Loucy (cell line): Measurements from ENCODE around the gene PDE4D.

Experiments
- H2AFZ ChIP-seq: fragments of 200-600 bp; sonication (generic); 2 replicates; pipeline ENCODE4 v1.6.0; 2016; ENCODE audit warnings: antibody characterized with exemption, mild to moderate bottlenecking, low read length, moderate library complexity
- H3F3A ChIP-seq: fragments of 200-600 bp; 2 replicates; pipeline ENCODE4 v1.6.0; 2016; ENCODE audit warnings: antibody characterized with exemption, low read depth, mild to moderate bottlenecking
- H3K27me3 ChIP-seq: fragments of 200-600 bp; sonication (generic); 2 replicates; pipeline ENCODE4 v1.6.1; 2014; ENCODE audit warnings: low read length, mild to moderate bottlenecking; ENCODE audit not compliant: insufficient read depth, poor library complexity, severe bottlenecking
- H3K36me3 ChIP-seq: fragments of 200-600 bp; sonication (generic); 2 replicates; pipeline ENCODE4 v1.6.1; 2016; ENCODE audit warnings: low read length; ENCODE audit not compliant: insufficient read depth
- H3K4me1 ChIP-seq: fragments of 200-600 bp; sonication (generic); 2 replicates; pipeline ENCODE4 v1.5.1; 2014; ENCODE audit warnings: low read length, mild to moderate bottlenecking; ENCODE audit not compliant: insufficient read depth, poor library complexity, severe bottlenecking
- H3K4me2 ChIP-seq: fragments of 200-600 bp; sonication (generic); 2 replicates; pipeline ENCODE4 v1.6.0; 2014; ENCODE audit warnings: antibody characterized with exemption, low read length, low read depth, mild to moderate bottlenecking; ENCODE audit not compliant: poor library complexity, severe bottlenecking
- H3K4me3 ChIP-seq: fragments of 200-600 bp; sonication (generic); 2 replicates; pipeline ENCODE4 v1.5.1; 2014; ENCODE audit warnings: low read length, mild to moderate bottlenecking, mixed read lengths; ENCODE audit not compliant: poor library complexity, severe bottlenecking
- H3K79me2 ChIP-seq: fragments of 200-600 bp; sonication (generic); 2 replicates; pipeline ENCODE4 v1.6.1; 2014; ENCODE audit warnings: low read length; ENCODE audit not compliant: insufficient read depth
- H3K9ac ChIP-seq: fragments of 200-600 bp; sonication (generic); 2 replicates; pipeline ENCODE4 v1.6.0; 2014; ENCODE audit warnings: mild to moderate bottlenecking, low read depth, low read length, moderate library complexity; ENCODE audit not compliant: poor library complexity, severe bottlenecking
- H3K9me2 ChIP-seq: fragments of 200-600 bp; sonication (generic); replicated peaks from 2 replicates; pipeline ENCODE4 v1.6.1; 2016; ENCODE audit warnings: low read depth, low read length, mixed read lengths
- H3K9me3 ChIP-seq: fragments of 200-600 bp; sonication (generic); 2 replicates; pipeline ENCODE4 v1.6.1; 2014; ENCODE audit warnings: mild to moderate bottlenecking, antibody characterized with exemption, low read length, low read depth; ENCODE audit not compliant: insufficient read depth
- H4K20me1 ChIP-seq: fragments of 200-600 bp; sonication (generic); 2 replicates; pipeline ENCODE4 v1.6.0; 2014; ENCODE audit warnings: antibody characterized with exemption, low read length, mild to moderate bottlenecking; ENCODE audit not compliant: insufficient read depth, poor library complexity, severe bottlenecking
- EZH2phosphoT487 ChIP-seq: fragments of 200-600 bp; IDR thresholded peaks from 2 replicates; pipeline ENCODE4 v1.6.1; 2018; ENCODE audit warnings: antibody characterized with exemption, mild to moderate bottlenecking, moderate library complexity, borderline replicate concordance
- TF ChIP-seq, protein P1 (sequence below): fragments of 200-600 bp; sonication (generic); conservative IDR thresholded peaks from 2 replicates; pipeline ENCODE4 v1.5.1; 2014; ENCODE audit warnings: mild to moderate bottlenecking, antibody characterized with exemption, low read length

PDE4D gene

DNA sequence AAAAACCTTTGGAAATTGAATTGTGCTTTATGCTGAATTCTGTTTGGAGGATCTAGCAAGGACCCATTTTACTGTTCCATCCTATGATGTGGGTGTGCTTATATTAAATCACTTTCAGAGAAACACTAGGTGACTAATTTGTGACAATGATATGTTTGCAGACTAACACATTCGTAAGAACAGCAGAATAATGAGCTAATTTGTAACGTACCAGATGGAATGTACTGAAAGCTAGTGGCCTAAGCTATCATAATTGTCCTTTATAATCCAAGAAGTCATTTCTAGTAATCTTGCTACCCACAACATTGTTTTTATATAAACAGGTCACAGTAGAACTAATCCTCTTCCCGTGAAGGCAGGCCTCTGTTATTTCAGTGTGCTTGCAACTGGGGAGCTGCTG is 292.5 kb downstream of the PDE4D start:
- Histone ChIP-seq H3K27me3 (no peaks in the 10 kb centered on the region), H3K79me2 (no peaks in the 10 kb centered on the region), H3K4me2 (no peak overlapping the region), H3K36me3 (no peaks in the 10 kb centered on the region), H3K4me3 (no peak overlapping the region), H2AFZ (no peak overlapping the region), H3K9me2 (no peaks in the 10 kb centered on the region), H3K9me3 (no peaks in the 10 kb centered on the region), H3K4me1 (peaks cover 10% of the 10 kb centered on the region), H3F3A (no peaks in the 10 kb centered on the region), H3K9ac (no peak overlapping the region), H4K20me1 (no peaks in the 10 kb centered on the region)
- TF ChIP-seq EZH2phosphoT487, result no peak
- TF ChIP-seq, protein P1, sequence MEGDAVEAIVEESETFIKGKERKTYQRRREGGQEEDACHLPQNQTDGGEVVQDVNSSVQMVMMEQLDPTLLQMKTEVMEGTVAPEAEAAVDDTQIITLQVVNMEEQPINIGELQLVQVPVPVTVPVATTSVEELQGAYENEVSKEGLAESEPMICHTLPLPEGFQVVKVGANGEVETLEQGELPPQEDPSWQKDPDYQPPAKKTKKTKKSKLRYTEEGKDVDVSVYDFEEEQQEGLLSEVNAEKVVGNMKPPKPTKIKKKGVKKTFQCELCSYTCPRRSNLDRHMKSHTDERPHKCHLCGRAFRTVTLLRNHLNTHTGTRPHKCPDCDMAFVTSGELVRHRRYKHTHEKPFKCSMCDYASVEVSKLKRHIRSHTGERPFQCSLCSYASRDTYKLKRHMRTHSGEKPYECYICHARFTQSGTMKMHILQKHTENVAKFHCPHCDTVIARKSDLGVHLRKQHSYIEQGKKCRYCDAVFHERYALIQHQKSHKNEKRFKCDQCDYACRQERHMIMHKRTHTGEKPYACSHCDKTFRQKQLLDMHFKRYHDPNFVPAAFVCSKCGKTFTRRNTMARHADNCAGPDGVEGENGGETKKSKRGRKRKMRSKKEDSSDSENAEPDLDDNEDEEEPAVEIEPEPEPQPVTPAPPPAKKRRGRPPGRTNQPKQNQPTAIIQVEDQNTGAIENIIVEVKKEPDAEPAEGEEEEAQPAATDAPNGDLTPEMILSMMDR, result no peak

DNA sequence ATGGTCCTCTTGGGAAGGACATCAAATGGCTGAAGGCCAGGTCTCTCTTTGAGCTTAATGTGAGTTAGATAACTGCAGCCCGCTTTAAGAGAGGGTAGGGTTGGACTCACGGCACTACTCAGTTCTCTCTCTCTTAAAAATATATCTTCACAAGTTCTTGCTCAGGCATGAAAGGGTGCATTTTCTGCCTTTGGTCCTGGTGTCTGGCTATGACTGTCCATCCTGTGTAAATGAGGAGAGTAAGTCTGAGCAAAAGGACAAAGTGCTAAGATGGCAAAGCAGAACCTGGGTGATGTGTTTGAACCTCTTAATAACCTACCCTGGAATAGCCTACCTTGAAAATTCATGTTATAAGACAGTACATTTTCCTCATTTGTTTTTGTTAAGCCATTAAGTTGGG is 293.4 kb downstream of the PDE4D start:
- no peak overlapping the region for H3K4me2 ChIP-seq
- no peak for TF ChIP-seq EZH2phosphoT487
- TF ChIP-seq, protein P1, result no peak
- no peaks in the 10 kb centered on the region for H4K20me1 ChIP-seq
- no peaks in the 10 kb centered on the region for H3K79me2 ChIP-seq
- H3K4me3 ChIP-seq, result no peak overlapping the region
- H3K9ac ChIP-seq, result no peak overlapping the region
- H3K9me3 ChIP-seq, result no peaks in the 10 kb centered on the region
- H3K36me3 ChIP-seq, result no peaks in the 10 kb centered on the region
- H3K4me1 ChIP-seq, result peaks cover 10% of the 10 kb centered on the region
- no peaks in the 10 kb centered on the region for H3K9me2 ChIP-seq
- no peaks in the 10 kb centered on the region for H3F3A ChIP-seq
- no peaks in the 10 kb centered on the region for H3K27me3 ChIP-seq
- no peak overlapping the region for H2AFZ ChIP-seq

DNA sequence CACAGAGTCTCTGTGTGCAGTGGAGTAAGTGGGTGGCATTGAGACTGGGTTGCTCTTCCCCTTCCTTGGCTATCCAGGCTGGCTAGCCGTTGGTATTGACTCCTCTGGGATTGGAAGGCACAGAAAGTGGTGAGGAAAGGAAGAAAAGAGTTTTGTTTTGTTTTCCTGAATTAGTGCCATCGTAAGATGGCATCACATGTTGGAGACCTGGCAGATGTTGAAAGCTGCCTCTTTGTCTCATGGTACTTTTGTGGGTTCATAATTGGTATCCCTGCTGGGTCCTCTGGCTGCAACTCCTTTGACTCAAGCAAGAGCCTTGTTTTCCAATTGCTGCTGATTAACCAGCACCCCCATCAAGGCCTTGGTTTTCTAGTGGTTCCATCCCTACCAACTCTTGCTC is 293.8 kb downstream of the PDE4D start:
- H3F3A ChIP-seq, result no peaks in the 10 kb centered on the region
- H3K36me3 ChIP-seq, result no peaks in the 10 kb centered on the region
- no peaks in the 10 kb centered on the region for H3K9me2 ChIP-seq
- no peaks in the 10 kb centered on the region for H3K9me3 ChIP-seq
- H3K9ac ChIP-seq, result no peak overlapping the region
- H3K27me3 ChIP-seq, result no peaks in the 10 kb centered on the region
- no peak overlapping the region for H3K4me2 ChIP-seq
- no peaks in the 10 kb centered on the region for H3K79me2 ChIP-seq
- no peak overlapping the region for H2AFZ ChIP-seq
- TF ChIP-seq EZH2phosphoT487, result no peak
- TF ChIP-seq, protein P1, result no peak
- H4K20me1 ChIP-seq, result no peaks in the 10 kb centered on the region
- H3K4me1 ChIP-seq, result peaks cover 10% of the 10 kb centered on the region
- H3K4me3 ChIP-seq, result no peak overlapping the region
